OCI-LY1 (cell line): ENCODE data around the gene NACC1.

Source experiments
- EZH2 ChIP-seq: fragments of 200-600 bp; sonication (generic), shearing (Covaris generic); IDR thresholded peaks from 2 replicates; pipeline ENCODE4 v1.8.0; 2017; ENCODE audit warnings: borderline replicate concordance, mixed run types, mild to moderate bottlenecking, antibody characterized with exemption, low read length, moderate library complexity, mixed read lengths
- TF ChIP-seq, protein P1 (sequence below): fragments of 200-600 bp; sonication (generic), shearing (Covaris generic); IDR thresholded peaks from 2 replicates; pipeline ENCODE4 v1.5.1; 2017; ENCODE audit warnings: mild to moderate bottlenecking, antibody characterized with exemption, low read length, moderate library complexity, mixed read lengths

DNA sequence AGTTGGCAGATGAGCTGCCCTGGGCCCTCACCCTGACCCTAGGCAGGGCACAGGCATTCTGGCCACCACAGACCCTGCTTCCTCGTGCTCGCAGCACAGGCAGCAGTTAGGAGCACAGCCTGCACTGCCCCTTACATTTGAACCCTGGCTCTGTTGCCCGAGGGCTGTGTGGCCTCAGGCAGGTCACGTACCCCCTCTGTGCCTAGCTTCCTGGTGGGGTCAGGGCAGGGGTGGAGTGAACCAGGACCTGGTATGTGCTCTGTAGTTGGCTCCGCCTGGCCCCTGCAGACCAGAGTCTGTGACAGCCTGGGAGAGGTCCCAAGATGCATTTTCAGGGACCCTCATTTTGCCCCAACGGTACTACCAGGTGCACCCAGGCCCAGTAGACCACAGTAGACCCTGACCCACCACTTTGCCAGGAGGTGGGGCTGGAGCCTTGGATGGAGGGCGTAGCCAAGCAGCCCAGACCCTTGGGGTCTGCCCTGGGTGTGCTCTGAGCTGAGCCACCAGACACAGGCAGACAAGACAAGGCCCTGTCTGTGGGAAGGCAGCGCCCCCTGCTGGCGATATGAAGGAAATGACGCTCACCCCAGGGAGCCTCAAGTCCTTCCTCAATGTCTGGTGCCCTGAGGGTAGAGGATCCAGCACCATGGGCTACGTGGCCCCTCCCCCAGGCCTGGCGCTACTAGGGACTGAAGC lies 24.5 kb upstream of the NACC1 start:
- TF ChIP-seq, protein P1, sequence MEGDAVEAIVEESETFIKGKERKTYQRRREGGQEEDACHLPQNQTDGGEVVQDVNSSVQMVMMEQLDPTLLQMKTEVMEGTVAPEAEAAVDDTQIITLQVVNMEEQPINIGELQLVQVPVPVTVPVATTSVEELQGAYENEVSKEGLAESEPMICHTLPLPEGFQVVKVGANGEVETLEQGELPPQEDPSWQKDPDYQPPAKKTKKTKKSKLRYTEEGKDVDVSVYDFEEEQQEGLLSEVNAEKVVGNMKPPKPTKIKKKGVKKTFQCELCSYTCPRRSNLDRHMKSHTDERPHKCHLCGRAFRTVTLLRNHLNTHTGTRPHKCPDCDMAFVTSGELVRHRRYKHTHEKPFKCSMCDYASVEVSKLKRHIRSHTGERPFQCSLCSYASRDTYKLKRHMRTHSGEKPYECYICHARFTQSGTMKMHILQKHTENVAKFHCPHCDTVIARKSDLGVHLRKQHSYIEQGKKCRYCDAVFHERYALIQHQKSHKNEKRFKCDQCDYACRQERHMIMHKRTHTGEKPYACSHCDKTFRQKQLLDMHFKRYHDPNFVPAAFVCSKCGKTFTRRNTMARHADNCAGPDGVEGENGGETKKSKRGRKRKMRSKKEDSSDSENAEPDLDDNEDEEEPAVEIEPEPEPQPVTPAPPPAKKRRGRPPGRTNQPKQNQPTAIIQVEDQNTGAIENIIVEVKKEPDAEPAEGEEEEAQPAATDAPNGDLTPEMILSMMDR = peak; percentile 92
- no peak for TF ChIP-seq EZH2
